Suprapubic skin (tissue), 4 donors: ENCODE measurements around the gene VAMP3. TPM values are rescaled to one million over a fixed set of nuclear protein-coding genes. Genes with fewer than 3 reads are reported as not detected.

ENCODE experiments used
- DNase-seq, 2 donors: peaks; one replicate each; pipeline ENCODE4 v3.0.0-alpha.2; 2019; ENCODE audit warnings: low spot score in 2 of 2
- H3K27ac ChIP-seq: fragments of 200-600 bp; sonication (generic); one replicate; pipeline ENCODE4 v1.5.1; 2019
- H3K27me3 ChIP-seq: fragments of 200-600 bp; sonication (generic); one replicate; pipeline ENCODE4 v1.5.1; 2019
- H3K36me3 ChIP-seq: fragments of 200-600 bp; sonication (generic); one replicate; pipeline ENCODE4 v1.5.1; 2019
- H3K4me1 ChIP-seq: fragments of 200-600 bp; sonication (generic); one replicate; pipeline ENCODE4 v1.5.1; 2019
- H3K4me3 ChIP-seq: fragments of 200-600 bp; sonication (generic); one replicate; pipeline ENCODE4 v1.5.1; 2019; ENCODE audit warnings: mild to moderate bottlenecking
- H3K9me3 ChIP-seq: fragments of 200-600 bp; sonication (generic); one replicate; pipeline ENCODE4 v1.5.1; 2019
- EP300 ChIP-seq: sonication (generic); formaldehyde crosslinking; IDR thresholded peaks from one replicate; pipeline ENCODE4 v1.6.1; 2017; ENCODE audit warnings: antibody characterized with exemption
- POLR2A ChIP-seq, 2 donors: fragments of 450-650 bp; IDR thresholded peaks; one replicate each; pipeline ENCODE4 v1.6.1; 2017; ENCODE audit warnings: antibody characterized with exemption in 2 of 2, mild to moderate bottlenecking in 2 of 2, moderate library complexity in 2 of 2
- POLR2AphosphoS5 ChIP-seq, 3 donors: sonication (generic); formaldehyde crosslinking; IDR thresholded peaks; one replicate each; pipeline ENCODE4 v1.6.1; 2017; ENCODE audit warnings: antibody characterized with exemption in 3 of 3
- WGBS: methylation state at CpG from one replicate; pipeline ENCODE4 v1.1.5; 2018; 5-methylcytosine and 5-hydroxymethylcytosine counted together
- total RNA-seq, 4 donors: library from RNA; depleted of rRNA; stranded (reverse); fragments of >200 nt; gene quantifications; one replicate each; pipeline ENCODE4 v1.1.0, GENCODE V29; 2016
- TF ChIP-seq, protein P1 (sequence below), 2 donors: fragments of 200-600 bp in 1 of 2; fragments of 450-650 bp in 1 of 2; sonication (generic) in 1 of 2; IDR thresholded peaks; one replicate each; pipeline ENCODE4 v1.5.1; 2016 to 2019; ENCODE audit warnings: antibody characterized with exemption in 2 of 2, mild to moderate bottlenecking in 1 of 2, moderate library complexity in 1 of 2

The VAMP3 gene
- total RNA-seq, 4 donors from 2014 or later: 62.8 to 79.9 (median 76.4) TPM

GRCh38 chr1:7729761-7730160, 41.3 kb upstream of the VAMP3 start:
- Histone ChIP-seq H3K36me3 (no peaks in the 10 kb centered on the region), H3K27me3 (no peaks in the 10 kb centered on the region), H3K9me3 (no peaks in the 10 kb centered on the region), H3K27ac (no peak overlapping the region), H3K4me1 (peaks cover 6% of the 10 kb centered on the region), H3K4me3 (no peak overlapping the region)
- TF ChIP-seq, protein P1, sequence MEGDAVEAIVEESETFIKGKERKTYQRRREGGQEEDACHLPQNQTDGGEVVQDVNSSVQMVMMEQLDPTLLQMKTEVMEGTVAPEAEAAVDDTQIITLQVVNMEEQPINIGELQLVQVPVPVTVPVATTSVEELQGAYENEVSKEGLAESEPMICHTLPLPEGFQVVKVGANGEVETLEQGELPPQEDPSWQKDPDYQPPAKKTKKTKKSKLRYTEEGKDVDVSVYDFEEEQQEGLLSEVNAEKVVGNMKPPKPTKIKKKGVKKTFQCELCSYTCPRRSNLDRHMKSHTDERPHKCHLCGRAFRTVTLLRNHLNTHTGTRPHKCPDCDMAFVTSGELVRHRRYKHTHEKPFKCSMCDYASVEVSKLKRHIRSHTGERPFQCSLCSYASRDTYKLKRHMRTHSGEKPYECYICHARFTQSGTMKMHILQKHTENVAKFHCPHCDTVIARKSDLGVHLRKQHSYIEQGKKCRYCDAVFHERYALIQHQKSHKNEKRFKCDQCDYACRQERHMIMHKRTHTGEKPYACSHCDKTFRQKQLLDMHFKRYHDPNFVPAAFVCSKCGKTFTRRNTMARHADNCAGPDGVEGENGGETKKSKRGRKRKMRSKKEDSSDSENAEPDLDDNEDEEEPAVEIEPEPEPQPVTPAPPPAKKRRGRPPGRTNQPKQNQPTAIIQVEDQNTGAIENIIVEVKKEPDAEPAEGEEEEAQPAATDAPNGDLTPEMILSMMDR (IDR thresholded peaks at IDR 0.05): no peak
- TF ChIP-seq EP300 (no peak), POLR2A (IDR thresholded peaks at IDR 0.05) (no peak), POLR2AphosphoS5 (IDR thresholded peaks at IDR 0.05) (no peak)
- no peak for DNase-seq
- 97% methylated on average over 5 of the region's 5 CpGs for WGBS

DNA sequence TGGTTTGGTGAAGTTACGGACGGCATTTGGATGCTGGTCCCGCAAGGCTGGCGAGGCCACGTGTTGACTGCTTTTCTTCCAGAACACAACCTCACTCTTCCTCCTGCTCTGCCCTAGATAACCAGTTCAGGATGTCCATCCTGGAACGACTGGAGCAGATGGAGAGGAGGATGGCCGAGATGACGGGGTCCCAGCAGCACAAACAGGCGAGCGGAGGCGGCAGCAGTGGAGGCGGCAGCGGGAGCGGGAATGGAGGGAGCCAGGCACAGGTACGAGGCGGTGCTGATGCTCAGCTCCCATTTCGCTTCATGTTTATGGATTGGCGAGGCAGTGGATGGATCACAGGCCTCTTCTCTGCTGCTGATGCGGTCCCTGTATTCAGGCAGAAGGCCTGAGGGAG, 38.8 kb upstream of the VAMP3 start:
- Histone ChIP-seq H3K4me1 (no peaks in the 10 kb centered on the region), H3K27ac (no peak overlapping the region), H3K27me3 (no peaks in the 10 kb centered on the region), H3K36me3 (peaks cover 6% of the 10 kb centered on the region), H3K4me3 (no peak overlapping the region), H3K9me3 (no peaks in the 10 kb centered on the region)
- TF ChIP-seq EP300 (no peak), POLR2AphosphoS5 (IDR thresholded peaks at IDR 0.05) (no peak), POLR2A (IDR thresholded peaks at IDR 0.05) (no peak)
- TF ChIP-seq, protein P1 (IDR thresholded peaks at IDR 0.05): no peak
- 86% methylated on average over 19 of the region's 19 CpGs for WGBS
- no peak for DNase-seq

DNA sequence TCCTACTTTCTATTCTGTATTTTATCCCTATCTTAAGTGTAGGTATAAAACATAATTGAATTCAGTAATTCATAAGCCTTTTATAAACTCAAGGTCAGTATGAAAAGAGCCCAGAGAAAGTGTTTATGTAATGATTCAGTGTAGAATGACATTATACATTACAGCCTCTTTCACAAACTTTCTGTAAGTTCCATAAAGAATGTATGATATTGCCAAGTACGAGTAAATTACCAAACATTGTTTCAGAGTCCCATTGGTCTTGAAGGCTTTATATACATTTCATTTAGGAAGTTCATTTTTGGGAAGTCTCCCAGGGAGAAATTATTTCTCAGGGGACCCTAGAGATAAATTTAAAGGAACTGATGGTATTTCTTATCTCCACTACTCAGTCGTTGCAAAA, 37.8 kb upstream of the VAMP3 start:
- H3K9me3 ChIP-seq: no peaks in the 10 kb centered on the region
- H3K4me3 ChIP-seq: no peak overlapping the region
- no peak for DNase-seq
- H3K4me1 ChIP-seq: no peaks in the 10 kb centered on the region
- H3K36me3 ChIP-seq: peaks cover 11% of the 10 kb centered on the region
- TF ChIP-seq, protein P1 (IDR thresholded peaks at IDR 0.05): no peak
- TF ChIP-seq EP300 (no peak), POLR2A (IDR thresholded peaks at IDR 0.05) (no peak), POLR2AphosphoS5 (IDR thresholded peaks at IDR 0.05) (no peak)
- H3K27me3 ChIP-seq: no peaks in the 10 kb centered on the region
- 79% methylated on average over 2 of the region's 2 CpGs for WGBS
- no peak overlapping the region for H3K27ac ChIP-seq

GRCh38 chr1:7738044-7738443, 33.1 kb upstream of the VAMP3 start:
- 93% methylated on average over 6 of the region's 6 CpGs for WGBS
- H3K27me3 ChIP-seq: no peaks in the 10 kb centered on the region
- peaks cover 11% of the 10 kb centered on the region for H3K36me3 ChIP-seq
- H3K4me3 ChIP-seq: no peak overlapping the region
- no peaks in the 10 kb centered on the region for H3K9me3 ChIP-seq
- no peaks in the 10 kb centered on the region for H3K4me1 ChIP-seq
- DNase-seq: no peak
- TF ChIP-seq EP300 (no peak), POLR2A (IDR thresholded peaks at IDR 0.05) (no peak), POLR2AphosphoS5 (IDR thresholded peaks at IDR 0.05) (no peak)
- TF ChIP-seq, protein P1 (IDR thresholded peaks at IDR 0.05): no peak
- no peak overlapping the region for H3K27ac ChIP-seq

DNA sequence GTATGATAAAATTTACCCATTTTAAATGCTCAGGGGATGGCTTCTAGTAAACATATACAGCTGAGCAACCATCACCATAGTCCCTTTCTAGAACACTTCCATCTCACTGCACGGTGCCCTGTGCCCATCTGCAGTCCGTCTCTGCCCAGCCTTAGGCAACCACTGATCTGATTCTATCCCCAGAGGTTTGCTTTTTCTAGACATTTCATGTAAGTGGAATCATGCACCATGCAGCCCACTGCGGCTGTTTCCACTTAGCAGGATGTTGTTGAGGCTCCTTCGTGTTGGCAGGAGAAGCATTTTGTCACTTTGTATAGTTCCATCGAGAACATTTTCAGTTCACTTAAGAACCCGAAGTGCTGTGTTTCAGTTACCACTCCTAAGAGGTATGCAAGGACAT, 27.8 kb upstream of the VAMP3 start:
- 64% methylated on average over 6 of the region's 6 CpGs for WGBS
- Histone ChIP-seq H3K4me3 (no peak overlapping the region), H3K36me3 (no peaks in the 10 kb centered on the region), H3K4me1 (peaks cover 15% of the 10 kb centered on the region), H3K9me3 (no peaks in the 10 kb centered on the region), H3K27ac (no peak overlapping the region), H3K27me3 (no peaks in the 10 kb centered on the region)
- TF ChIP-seq, protein P1 (IDR thresholded peaks at IDR 0.05): no peak
- TF ChIP-seq POLR2AphosphoS5 (IDR thresholded peaks at IDR 0.05) (no peak), POLR2A (IDR thresholded peaks at IDR 0.05) (no peak), EP300 (no peak)
- DNase-seq: no peak
